HG02885 (cell line): ENCODE data around the gene CDHR3.
"Not testable (repeated sequence)": the region's sequence is repeated elsewhere in the genome, so short reads cannot be mapped to it uniquely, and the experiment has no call there.

ENCODE experiments used
- ATAC-seq: cut with Tn5 transposase; IDR thresholded peaks from one replicate; pipeline ENCODE4 v1.9.1; 2021; ENCODE audit warnings: mild to moderate bottlenecking; ENCODE audit not compliant: unreplicated experiment, poor library complexity

The CDHR3 gene

DNA sequence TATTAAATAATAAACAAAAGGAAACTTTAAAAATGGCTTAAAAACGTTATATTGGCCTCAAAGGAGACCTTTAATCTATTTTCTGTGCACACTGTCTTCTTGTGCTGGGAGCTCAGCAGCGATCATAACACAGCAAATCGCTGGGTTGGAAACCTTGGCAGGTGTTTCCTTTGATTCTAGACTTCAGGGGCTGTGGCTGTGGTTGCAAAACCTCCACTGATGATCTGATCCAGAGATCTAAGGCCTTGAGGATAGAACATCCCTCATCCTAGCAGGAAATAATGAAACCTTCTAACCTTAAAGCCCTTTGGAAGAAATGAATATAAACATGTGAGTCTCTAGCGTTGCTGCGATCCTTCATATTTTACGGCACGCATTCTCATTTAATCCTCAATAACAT is 29.8 kb downstream of the CDHR3 start:
- ATAC-seq = no peak

DNA sequence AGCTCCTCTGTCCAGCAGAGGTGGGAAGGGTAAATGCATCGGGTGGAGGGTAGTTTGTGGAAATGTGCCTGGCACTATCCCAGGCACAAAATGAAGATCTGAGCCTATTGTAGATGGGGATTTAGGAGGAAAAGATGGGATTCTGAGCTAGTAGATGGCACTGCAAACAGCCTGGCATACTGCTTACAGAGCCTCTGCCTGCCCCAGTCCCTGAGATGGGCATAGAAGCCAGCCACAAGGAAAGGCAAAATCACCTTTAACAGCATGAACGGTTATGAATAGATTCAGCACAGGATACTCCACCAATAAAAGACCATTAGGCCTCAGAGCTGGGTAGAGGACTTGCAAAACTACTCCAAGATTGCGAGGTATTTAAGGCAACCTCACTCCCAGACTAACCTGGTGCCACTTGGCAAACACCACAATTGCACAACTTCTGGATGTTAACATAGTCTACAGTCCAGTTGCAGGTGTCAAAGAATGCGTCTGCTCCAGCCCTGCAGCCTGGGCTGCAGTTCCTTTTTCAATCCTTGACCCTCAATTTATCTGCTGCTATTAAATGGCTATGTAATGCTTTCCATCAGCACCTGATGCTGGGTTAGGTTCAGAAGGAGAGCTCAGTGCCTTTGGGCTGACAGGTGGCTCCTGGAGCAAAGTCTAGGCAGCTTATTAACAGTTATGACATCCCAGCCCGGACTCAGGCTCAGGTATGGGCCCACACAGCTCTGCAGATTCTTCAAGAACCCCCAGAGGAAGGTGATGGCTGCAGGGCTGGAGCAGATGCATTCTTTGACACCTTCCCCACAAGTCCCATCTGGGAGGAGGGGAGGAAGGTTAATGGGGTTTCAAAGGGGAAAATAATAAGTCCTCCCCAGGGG is 34.0 kb downstream of the CDHR3 start:
- no peak for ATAC-seq

GRCh38 chr7:105999256-105999655 is 36.2 kb downstream of the CDHR3 start:
- no peak for ATAC-seq

DNA sequence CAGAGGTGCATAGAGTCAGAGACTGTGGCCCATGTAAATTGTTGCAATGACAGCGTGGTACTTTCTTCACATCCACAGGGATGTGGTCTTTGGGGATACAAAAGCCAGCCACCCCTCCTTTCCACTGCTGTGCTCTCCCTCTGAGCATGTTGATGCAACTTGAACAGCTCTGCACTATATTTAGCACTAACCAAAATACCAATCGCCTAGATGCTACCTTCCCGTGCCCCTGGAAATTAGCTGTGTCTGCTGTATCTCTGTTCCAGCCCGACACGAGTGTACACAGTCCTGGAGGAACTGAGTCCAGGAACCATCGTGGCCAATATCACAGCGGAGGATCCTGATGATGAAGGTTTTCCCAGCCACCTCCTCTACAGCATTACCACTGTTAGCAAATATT is 38.1 kb downstream of the CDHR3 start:
- ATAC-seq = no peak

GRCh38 chr7:106001886-106002285 is 38.8 kb downstream of the CDHR3 start:
- no peak for ATAC-seq

DNA sequence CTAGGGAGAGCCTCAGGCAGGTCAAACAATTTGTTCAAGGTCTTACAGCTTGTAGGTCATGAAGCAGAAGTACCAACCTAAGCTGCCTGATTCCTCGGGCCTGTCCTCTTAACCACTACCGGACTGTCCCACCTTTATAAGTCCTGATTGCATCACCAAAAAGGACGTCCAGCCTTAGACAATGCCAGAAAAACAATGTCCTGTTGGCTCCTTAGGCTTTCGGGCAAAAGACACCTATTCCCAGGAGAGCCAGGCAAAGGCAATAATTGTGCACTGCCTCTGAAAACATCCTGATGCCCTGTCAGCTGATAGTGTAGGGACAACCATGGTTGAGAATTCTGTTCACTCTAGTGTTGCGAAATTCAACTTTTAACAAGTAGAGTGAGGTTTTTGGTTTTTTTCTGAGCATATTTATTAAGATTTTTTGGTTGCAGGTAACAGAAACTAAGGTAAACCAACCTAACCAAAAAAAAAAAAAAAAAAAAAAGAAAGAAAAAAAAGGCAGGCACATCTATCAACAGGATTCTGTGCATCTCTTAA is 40.5 kb downstream of the CDHR3 start:
- ATAC-seq = no peak

DNA sequence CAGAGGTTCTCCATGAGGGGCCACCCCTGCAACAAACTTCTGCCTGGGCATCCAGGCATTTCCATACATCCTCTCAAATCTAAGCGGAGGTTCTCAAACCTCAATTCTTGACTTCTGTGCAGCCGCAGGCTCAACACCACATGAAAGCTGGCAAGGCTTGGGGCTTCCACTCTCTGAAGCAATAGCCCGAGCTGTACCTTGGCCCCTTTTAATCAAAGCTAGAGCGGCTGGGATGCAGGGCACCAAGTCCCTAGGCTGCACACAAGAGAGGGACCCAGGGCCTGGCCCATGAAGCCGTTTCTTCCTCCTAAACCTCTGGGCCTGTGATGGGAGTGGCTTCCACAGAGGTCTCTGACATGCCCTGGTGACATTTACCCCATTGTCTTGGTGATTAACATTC is 43.8 kb downstream of the CDHR3 start:
- ATAC-seq = no peak

- ATAC-seq = not testable (repeated sequence)
These were observed 44.7 kb downstream of the CDHR3 start for GRCh38 chr7:106007796-106008195.

GRCh38 chr7:106009503-106010226 is 46.6 kb downstream of the CDHR3 start:
- peak; percentile 84 for ATAC-seq

GRCh38 chr7:106010331-106010730 is 47.3 kb downstream of the CDHR3 start:
- no peak for ATAC-seq

DNA sequence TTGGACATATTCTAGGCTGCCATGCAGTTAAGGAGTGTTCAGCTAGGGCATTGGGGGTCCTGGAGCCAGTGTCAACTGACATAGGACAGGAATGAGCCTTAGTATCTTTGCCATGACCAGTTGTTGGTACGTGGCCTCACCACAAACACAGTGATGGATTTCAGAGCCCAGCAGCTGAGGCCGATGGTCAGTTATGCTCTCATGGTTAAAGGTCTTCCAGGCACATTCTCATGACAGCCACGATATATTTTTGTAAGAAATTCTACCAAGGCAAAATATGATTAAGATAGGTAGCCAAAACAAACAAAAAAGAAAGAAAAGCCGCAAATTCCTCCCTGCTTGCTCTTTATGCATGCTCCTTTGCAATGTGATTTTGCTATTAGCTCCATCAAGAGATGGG is 47.8 kb downstream of the CDHR3 start:
- no peak for ATAC-seq

- no peak for ATAC-seq
These were observed 49.1 kb downstream of the CDHR3 start for GRCh38 chr7:106012184-106012583.

GRCh38 chr7:106012935-106013439 is 49.9 kb downstream of the CDHR3 start:
- ATAC-seq = no peak

DNA sequence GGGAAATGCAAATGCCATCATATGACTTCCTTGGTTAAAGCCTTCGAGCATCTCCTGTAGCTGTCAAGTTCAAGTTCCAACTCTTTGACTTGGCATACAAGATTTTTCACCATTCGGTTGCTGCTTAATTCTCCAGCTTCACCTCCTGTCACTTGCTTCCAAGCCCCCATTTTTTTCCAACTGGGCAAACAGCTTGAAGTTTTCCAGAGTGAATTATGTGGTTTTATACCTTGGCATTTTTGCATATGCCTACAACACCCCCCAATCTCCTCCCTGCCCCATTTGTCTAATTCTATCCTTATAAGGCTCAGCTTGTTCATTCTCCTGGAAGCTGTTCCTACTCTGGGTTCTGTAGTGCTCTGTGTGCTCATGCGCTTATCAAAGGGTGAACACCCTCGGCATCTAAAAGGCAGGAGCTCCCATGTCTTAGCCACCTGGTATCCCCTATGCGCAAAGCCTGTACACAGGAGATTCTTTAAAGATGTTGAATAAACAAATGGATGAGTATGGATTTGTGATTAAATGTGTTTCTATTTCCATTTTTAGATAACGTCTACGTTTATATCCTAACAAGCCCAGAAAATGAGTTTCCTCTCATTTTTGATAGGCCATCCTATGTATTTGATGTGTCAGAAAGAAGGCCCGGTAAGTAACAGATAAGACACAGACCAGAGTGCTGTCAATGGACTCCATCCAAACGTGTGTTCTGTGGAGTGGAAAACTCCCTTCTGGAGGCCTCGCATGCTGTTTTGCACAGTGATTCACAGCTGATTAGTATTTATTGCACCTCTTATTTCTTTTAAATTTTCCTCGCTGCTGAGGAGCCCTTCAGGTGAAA is 52.5 kb downstream of the CDHR3 start:
- no peak for ATAC-seq

- ATAC-seq = no peak
These were observed 53.3 kb downstream of the CDHR3 start for GRCh38 chr7:106016331-106016730.

- no peak for ATAC-seq
These were observed 54.6 kb downstream of the CDHR3 start for GRCh38 chr7:106017657-106018056.

DNA sequence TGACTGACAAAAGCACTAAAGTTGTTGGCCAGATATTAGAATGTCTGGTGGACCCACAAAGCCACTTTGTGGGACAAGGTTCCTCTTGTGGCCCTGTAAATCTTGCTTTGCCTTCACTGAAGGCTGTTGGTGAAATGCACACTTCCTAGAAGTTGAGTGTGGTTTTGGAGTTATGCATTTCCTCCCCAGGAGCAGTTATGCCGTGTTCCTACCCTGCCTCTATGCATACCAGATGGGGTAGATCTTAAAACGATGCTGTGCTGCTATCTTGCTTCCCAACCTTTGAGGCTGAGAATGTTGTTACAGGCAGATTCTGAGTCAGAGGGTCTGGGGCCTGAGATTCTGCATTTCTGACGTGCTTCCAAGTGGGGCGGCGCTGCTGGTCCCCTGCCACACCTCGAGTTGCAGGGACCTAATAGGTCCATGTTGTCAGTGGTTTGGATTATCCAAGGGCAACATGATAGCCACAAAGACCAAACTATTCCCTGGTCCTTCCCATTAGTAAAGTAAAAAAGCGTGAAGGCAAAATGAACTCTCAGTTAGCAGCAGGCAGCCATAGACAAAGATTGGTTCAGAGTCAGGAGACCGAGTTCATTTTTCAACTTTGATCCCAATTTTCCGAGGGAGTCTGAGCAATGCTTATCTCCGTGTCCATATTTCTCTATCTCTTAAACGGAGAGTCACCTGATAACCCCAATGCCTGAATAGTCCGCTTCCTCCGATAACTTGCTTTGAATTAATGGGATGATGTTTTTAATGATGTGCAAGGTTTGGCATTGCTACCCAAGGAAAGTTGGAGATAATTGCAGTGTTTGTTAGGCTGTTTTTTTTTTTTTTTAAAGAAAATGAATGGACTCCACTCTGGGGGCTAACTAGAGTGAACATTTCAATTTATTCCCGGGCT is 55.8 kb downstream of the CDHR3 start:
- no peak for ATAC-seq

DNA sequence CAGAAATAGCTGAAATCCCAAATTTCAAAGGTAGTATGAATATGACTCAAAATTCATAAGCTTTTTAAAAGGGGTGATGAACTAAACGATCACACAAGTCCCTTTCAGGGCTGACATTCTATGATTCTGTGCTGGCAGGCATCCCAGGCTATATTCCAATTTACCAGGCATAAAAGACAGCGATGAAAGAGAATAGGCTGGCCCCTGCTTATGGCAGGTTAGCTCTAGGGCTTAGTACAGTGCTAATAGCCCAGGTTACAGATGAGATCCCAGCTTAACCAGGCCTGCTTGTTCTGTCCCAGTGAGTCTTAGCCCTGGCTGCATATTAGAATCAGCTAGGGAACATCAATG is 56.4 kb downstream of the CDHR3 start:
- ATAC-seq = no peak
